ENCODE results near the gene CHPF2.
A peak's percentile ranks its signal among the peaks of the same experiment; 100 is the strongest.

CHPF2 gene

DNA sequence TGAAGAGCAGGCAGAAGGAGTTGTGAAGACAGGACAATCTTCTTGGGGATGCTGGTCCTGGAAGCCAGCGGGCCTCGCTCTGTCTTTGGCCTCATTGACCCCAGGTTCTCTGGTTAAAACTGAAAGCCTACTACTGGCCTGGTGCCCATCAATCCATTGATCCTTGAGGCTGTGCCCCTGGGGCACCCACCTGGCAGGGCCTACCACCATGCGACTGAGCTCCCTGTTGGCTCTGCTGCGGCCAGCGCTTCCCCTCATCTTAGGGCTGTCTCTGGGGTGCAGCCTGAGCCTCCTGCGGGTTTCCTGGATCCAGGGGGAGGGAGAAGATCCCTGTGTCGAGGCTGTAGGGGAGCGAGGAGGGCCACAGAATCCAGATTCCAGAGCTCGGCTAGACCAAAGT is 1.5 kb downstream of the CHPF2 start:
- TF ChIP-seq, protein P1, sequence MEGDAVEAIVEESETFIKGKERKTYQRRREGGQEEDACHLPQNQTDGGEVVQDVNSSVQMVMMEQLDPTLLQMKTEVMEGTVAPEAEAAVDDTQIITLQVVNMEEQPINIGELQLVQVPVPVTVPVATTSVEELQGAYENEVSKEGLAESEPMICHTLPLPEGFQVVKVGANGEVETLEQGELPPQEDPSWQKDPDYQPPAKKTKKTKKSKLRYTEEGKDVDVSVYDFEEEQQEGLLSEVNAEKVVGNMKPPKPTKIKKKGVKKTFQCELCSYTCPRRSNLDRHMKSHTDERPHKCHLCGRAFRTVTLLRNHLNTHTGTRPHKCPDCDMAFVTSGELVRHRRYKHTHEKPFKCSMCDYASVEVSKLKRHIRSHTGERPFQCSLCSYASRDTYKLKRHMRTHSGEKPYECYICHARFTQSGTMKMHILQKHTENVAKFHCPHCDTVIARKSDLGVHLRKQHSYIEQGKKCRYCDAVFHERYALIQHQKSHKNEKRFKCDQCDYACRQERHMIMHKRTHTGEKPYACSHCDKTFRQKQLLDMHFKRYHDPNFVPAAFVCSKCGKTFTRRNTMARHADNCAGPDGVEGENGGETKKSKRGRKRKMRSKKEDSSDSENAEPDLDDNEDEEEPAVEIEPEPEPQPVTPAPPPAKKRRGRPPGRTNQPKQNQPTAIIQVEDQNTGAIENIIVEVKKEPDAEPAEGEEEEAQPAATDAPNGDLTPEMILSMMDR (IDR thresholded peaks at IDR 0.05; ENCODE audit: low read depth, low read length): no peak
- no peaks in the 10 kb centered on the region for H3K27me3 ChIP-seq (ENCODE audit: insufficient read depth, low read depth, severe bottlenecking)
- no peak overlapping the region for H3K4me3 ChIP-seq (ENCODE audit: low read depth, low read length)
- peaks cover 20% of the 10 kb centered on the region for H3K36me3 ChIP-seq
- DNase-seq: no peak
- no peaks in the 10 kb centered on the region for H3K9me3 ChIP-seq (ENCODE audit: severe bottlenecking)
- H3K27ac ChIP-seq: no peak overlapping the region

- TF ChIP-seq, protein P1 (IDR thresholded peaks at IDR 0.05; ENCODE audit: low read depth, low read length): no peak
- Histone ChIP-seq H3K27me3 (ENCODE audit: insufficient read depth, low read depth, severe bottlenecking) (no peaks in the 10 kb centered on the region), H3K9me3 (ENCODE audit: severe bottlenecking) (no peaks in the 10 kb centered on the region), H3K36me3 (peaks cover 20% of the 10 kb centered on the region), H3K27ac (no peak overlapping the region), H3K4me3 (ENCODE audit: low read depth, low read length) (no peak overlapping the region)
- no peak for DNase-seq
Observed at GRCh38 chr7:151235091-151235787, 3.0 kb downstream of the CHPF2 start.

DNA sequence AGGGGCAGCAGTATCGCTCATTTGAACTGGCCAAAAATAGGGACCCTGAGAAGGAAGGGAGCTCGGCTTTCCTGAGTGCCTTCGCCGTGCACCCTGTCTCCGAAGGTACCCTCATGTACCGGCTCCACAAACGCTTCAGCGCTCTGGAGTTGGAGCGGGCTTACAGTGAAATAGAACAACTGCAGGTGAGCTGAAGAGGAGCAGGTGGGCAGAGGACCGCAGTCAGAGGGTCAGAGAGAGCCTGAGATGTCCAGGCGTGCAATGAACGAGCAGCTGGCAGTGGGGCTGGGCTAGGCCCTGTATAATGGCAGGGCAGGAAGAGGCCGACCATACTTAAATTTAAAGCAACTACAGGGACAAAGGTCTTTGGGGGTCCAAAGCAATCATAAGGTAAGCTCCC is 4.1 kb downstream of the CHPF2 start:
- H3K27me3 ChIP-seq (ENCODE audit: insufficient read depth, low read depth, severe bottlenecking): no peaks in the 10 kb centered on the region
- no peak overlapping the region for H3K27ac ChIP-seq
- TF ChIP-seq, protein P1 (IDR thresholded peaks at IDR 0.05; ENCODE audit: low read depth, low read length): no peak
- H3K36me3 ChIP-seq: peaks cover 20% of the 10 kb centered on the region
- H3K9me3 ChIP-seq (ENCODE audit: severe bottlenecking): no peaks in the 10 kb centered on the region
- no peak for DNase-seq
- H3K4me3 ChIP-seq (ENCODE audit: low read depth, low read length): no peak overlapping the region

DNA sequence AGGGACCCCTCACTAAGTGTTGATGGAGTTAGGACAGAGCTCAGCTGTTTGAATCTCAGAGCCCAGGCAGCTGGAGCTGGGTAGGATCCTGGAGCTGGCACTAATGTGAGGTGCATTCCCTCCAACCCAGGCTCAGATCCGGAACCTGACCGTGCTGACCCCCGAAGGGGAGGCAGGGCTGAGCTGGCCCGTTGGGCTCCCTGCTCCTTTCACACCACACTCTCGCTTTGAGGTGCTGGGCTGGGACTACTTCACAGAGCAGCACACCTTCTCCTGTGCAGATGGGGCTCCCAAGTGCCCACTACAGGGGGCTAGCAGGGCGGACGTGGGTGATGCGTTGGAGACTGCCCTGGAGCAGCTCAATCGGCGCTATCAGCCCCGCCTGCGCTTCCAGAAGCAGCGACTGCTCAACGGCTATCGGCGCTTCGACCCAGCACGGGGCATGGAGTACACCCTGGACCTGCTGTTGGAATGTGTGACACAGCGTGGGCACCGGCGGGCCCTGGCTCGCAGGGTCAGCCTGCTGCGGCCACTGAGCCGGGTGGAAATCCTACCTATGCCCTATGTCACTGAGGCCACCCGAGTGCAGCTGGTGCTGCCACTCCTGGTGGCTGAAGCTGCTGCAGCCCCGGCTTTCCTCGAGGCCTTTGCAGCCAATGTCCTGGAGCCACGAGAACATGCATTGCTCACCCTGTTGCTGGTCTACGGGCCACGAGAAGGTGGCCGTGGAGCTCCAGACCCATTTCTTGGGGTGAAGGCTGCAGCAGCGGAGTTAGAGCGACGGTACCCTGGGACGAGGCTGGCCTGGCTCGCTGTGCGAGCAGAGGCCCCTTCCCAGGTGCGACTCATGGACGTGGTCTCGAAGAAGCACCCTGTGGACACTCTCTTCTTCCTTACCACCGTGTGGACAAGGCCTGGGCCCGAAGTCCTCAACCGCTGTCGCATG is 5.2 kb downstream of the CHPF2 start:
- DNase-seq: no peak
- H3K27ac ChIP-seq: no peak overlapping the region

GRCh38 chr7:151238190-151238810 is 6.0 kb downstream of the CHPF2 start:
- H3K9me3 ChIP-seq (ENCODE audit: severe bottlenecking): no peaks in the 10 kb centered on the region
- TF ChIP-seq, protein P1 (IDR thresholded peaks at IDR 0.05; ENCODE audit: low read depth, low read length): no peak
- H3K27ac ChIP-seq: no peak overlapping the region
- no peaks in the 10 kb centered on the region for H3K27me3 ChIP-seq (ENCODE audit: insufficient read depth, low read depth, severe bottlenecking)
- no peak overlapping the region for H3K4me3 ChIP-seq (ENCODE audit: low read depth, low read length)
- H3K36me3 ChIP-seq: peaks cover 20% of the 10 kb centered on the region
- DNase-seq: no peak

More for the DNA sequence above, 5.2 kb downstream of the CHPF2 start:
- Histone ChIP-seq H3K27me3 (ENCODE audit: insufficient read depth, low read depth, severe bottlenecking) (no peaks in the 10 kb centered on the region), H3K4me3 (ENCODE audit: low read depth, low read length) (no peak overlapping the region), H3K9me3 (ENCODE audit: severe bottlenecking) (no peaks in the 10 kb centered on the region), H3K36me3 (peaks cover 20% of the 10 kb centered on the region)
- TF ChIP-seq, protein P1 (IDR thresholded peaks at IDR 0.05; ENCODE audit: low read depth, low read length): 0 out of 2 replicates have a peak, but pooled peaks have one; percentile 0
